HEK293 (cell line): ENCODE data around the gene BCCIP.

Experiments
- CTCF ChIA-PET: fragments of 350-600 bp; formaldehyde crosslinking; extraction: SDS; loops from one replicate; lab custom pipeline; 2021; ENCODE audit warnings: antibody characterized with exemption; lab: Yijun Ruan, JAX
- POLR2A ChIA-PET: fragments of 300-600 bp; formaldehyde crosslinking; extraction: SDS; loops from one replicate; lab custom pipeline; 2020; ENCODE audit warnings: antibody characterized with exemption, inconsistent platforms; lab: Yijun Ruan, JAX
- H3K27ac ChIP-seq: fragments of 200-500 bp; sonication (Bioruptor generic); 2 replicates; pipeline ENCODE4 v1.5.1; 2014; ENCODE audit warnings: low read depth, low read length, control low read depth, inconsistent platforms; ENCODE audit errors: extremely low read depth
- H3K36me3 ChIP-seq, 2 experiments: fragments of 200-500 bp in 1 of 2; sonication (Bioruptor generic) in 1 of 2; 1 replicate in 1 of 2; 2 replicates in 1 of 2; pipeline ENCODE4 v1.5.1; 2014 to 2017; ENCODE audit warnings: inconsistent platforms in 2 of 2, low read length in 2 of 2; ENCODE audit not compliant: control insufficient read depth in 2 of 2, insufficient read depth in 1 of 2
- H3K4me1 ChIP-seq: fragments of 200-500 bp; sonication (Bioruptor generic); 2 replicates; pipeline ENCODE4 v1.5.1; 2014; ENCODE audit warnings: mild to moderate bottlenecking, low read length, inconsistent platforms; ENCODE audit not compliant: control insufficient read depth, insufficient read depth
- H3K4me3 ChIP-seq: 2 replicates; pipeline ENCODE4 v1.5.1; 2011; ENCODE audit warnings: low read depth, mild to moderate bottlenecking, control low read depth, low read length, moderate library complexity
- H3K9me3 ChIP-seq: fragments of 200-500 bp; sonication (Bioruptor generic); 2 replicates; pipeline ENCODE4 v1.5.1; 2014; ENCODE audit warnings: low read depth, low read length, inconsistent platforms; ENCODE audit not compliant: control insufficient read depth, insufficient read depth
- AEBP2 ChIP-seq: fragments of 450-650 bp; formaldehyde crosslinking; IDR thresholded peaks from 2 replicates; pipeline ENCODE4 v1.5.1; 2016; ENCODE audit warnings: missing biosample characterization, missing genetic modification characterization, borderline replicate concordance
- BCL11B ChIP-seq: fragments of 450-650 bp; formaldehyde crosslinking; IDR thresholded peaks from 2 replicates; pipeline ENCODE4 v1.5.1; 2016; ENCODE audit warnings: low read depth, missing biosample characterization, missing genetic modification characterization
- HOXA7 ChIP-seq: sonication (generic); formaldehyde crosslinking; IDR thresholded peaks from 2 replicates; pipeline ENCODE4 v1.8.1; 2022; ENCODE audit warnings: missing genetic modification reagents, borderline replicate concordance
- MEIS1 ChIP-seq: sonication (generic); formaldehyde crosslinking; IDR thresholded peaks from 2 replicates; pipeline ENCODE4 v1.8.1; 2022; ENCODE audit warnings: missing genetic modification reagents, mild to moderate bottlenecking, borderline replicate concordance
- MZF1 ChIP-seq: fragments of 450-650 bp; formaldehyde crosslinking; IDR thresholded peaks from 2 replicates; pipeline ENCODE4 v1.5.1; 2017; ENCODE audit warnings: missing biosample characterization, missing genetic modification characterization, borderline replicate concordance
- SP7 ChIP-seq: fragments of 450-650 bp; formaldehyde crosslinking; IDR thresholded peaks from 2 replicates; pipeline ENCODE4 v1.5.1; 2016; ENCODE audit warnings: missing biosample characterization, missing genetic modification characterization
- TSHZ1 ChIP-seq: fragments of 450-650 bp; formaldehyde crosslinking; IDR thresholded peaks from 2 replicates; pipeline ENCODE4 v1.5.1; 2016; ENCODE audit warnings: missing biosample characterization, missing genetic modification characterization, borderline replicate concordance
- ZIC2 ChIP-seq: fragments of 450-650 bp; formaldehyde crosslinking; IDR thresholded peaks from 2 replicates; pipeline ENCODE4 v1.5.1; 2016; ENCODE audit warnings: missing biosample characterization, missing genetic modification characterization
- ZNF112 ChIP-seq: fragments of 450-650 bp; formaldehyde crosslinking; IDR thresholded peaks from 2 replicates; pipeline ENCODE4 v1.5.0; 2017; ENCODE audit warnings: missing biosample characterization, missing genetic modification characterization
- ZNF146 ChIP-seq: fragments of 450-650 bp; formaldehyde crosslinking; IDR thresholded peaks from 2 replicates; pipeline ENCODE4 v1.5.1; 2016; ENCODE audit warnings: missing biosample characterization, missing genetic modification characterization
- ZNF155 ChIP-seq: fragments of 450-650 bp; formaldehyde crosslinking; IDR thresholded peaks from 2 replicates; pipeline ENCODE4 v1.5.1; 2016; ENCODE audit warnings: missing biosample characterization, missing genetic modification characterization
- ZNF174 ChIP-seq: fragments of 450-650 bp; formaldehyde crosslinking; IDR thresholded peaks from 2 replicates; pipeline ENCODE4 v1.5.0; 2017; ENCODE audit warnings: missing biosample characterization, mild to moderate bottlenecking, missing genetic modification characterization
- ZNF223 ChIP-seq: fragments of 450-650 bp; formaldehyde crosslinking; IDR thresholded peaks from 2 replicates; pipeline ENCODE4 v1.5.1; 2016; ENCODE audit warnings: missing biosample characterization, missing genetic modification characterization
- ZNF266 ChIP-seq: fragments of 450-650 bp; formaldehyde crosslinking; IDR thresholded peaks from 2 replicates; pipeline ENCODE4 v1.5.1; 2016; ENCODE audit warnings: missing biosample characterization, missing genetic modification characterization, low read depth
- ZNF350 ChIP-seq: fragments of 450-650 bp; formaldehyde crosslinking; IDR thresholded peaks from 2 replicates; pipeline ENCODE4 v1.5.0; 2017; ENCODE audit warnings: missing biosample characterization, mild to moderate bottlenecking, missing genetic modification characterization
- ZNF473 ChIP-seq: fragments of 450-650 bp; formaldehyde crosslinking; IDR thresholded peaks from 2 replicates; pipeline ENCODE4 v1.5.1; 2017; ENCODE audit warnings: missing biosample characterization, missing genetic modification characterization
- ZNF529 ChIP-seq: fragments of 450-650 bp; formaldehyde crosslinking; IDR thresholded peaks from 2 replicates; pipeline ENCODE4 v1.5.1; 2017; ENCODE audit warnings: missing genetic modification characterization, missing biosample characterization; ENCODE audit not compliant: insufficient replicate concordance
- ZNF544 ChIP-seq: fragments of 450-650 bp; formaldehyde crosslinking; IDR thresholded peaks from 2 replicates; pipeline ENCODE4 v1.5.0; 2017; ENCODE audit warnings: missing biosample characterization, missing genetic modification characterization
- ZNF600 ChIP-seq: fragments of 450-650 bp; formaldehyde crosslinking; IDR thresholded peaks from 2 replicates; pipeline ENCODE4 v1.5.1; 2016; ENCODE audit warnings: missing biosample characterization, missing genetic modification characterization
- ZNF658 ChIP-seq: fragments of 450-650 bp; formaldehyde crosslinking; IDR thresholded peaks from 2 replicates; pipeline ENCODE4; 2016; ENCODE audit warnings: missing biosample characterization, missing genetic modification characterization
- ZNF677 ChIP-seq: fragments of 450-650 bp; IDR thresholded peaks from 2 replicates; pipeline ENCODE4 v1.5.0; 2018; ENCODE audit warnings: missing biosample characterization, mild to moderate bottlenecking, missing genetic modification characterization, moderate library complexity
- ZNF768 ChIP-seq: fragments of 450-650 bp; formaldehyde crosslinking; IDR thresholded peaks from 2 replicates; pipeline ENCODE4 v1.5.1; 2018; ENCODE audit warnings: missing biosample characterization, mild to moderate bottlenecking, missing genetic modification characterization

Gene BCCIP

GRCh38 chr10:125840955-125841354, 17.6 kb downstream of the BCCIP start (continued):
- TF ChIP-seq AEBP2 (tag by site-specific recombination) (no peak), MZF1 (no peak), HOXA7 (no peak), ZNF174 (no peak), ZNF529 (tag by site-specific recombination) (no peak), ZNF544 (tag by site-specific recombination) (no peak), ZNF600 (tag by site-specific recombination) (no peak)
- TF ChIP-seq, all 188 proteins: peak for 0

- no peak overlapping the region for H3K27ac ChIP-seq
- H3K36me3 ChIP-seq = peaks cover 24 to 83% of the 10 kb centered on the region in 2 experiments; a peak in 2 of 3 replicates
- no peak for TF ChIP-seq ZNF658 (tag by site-specific recombination)
- TF ChIP-seq TSHZ1 (tag by site-specific recombination) = no peak
- TF ChIP-seq MEIS1 (CRISPR knock-in tag) = no peak
- TF ChIP-seq SP7 (tag by site-specific recombination) = no peak
- no peak for TF ChIP-seq ZNF677 (tag by site-specific recombination)
- TF ChIP-seq ZNF146 (tag by site-specific recombination) = no peak
- TF ChIP-seq ZNF768 (tag by site-specific recombination) = no peak
- no peak for TF ChIP-seq ZNF112 (tag by site-specific recombination)
- TF ChIP-seq ZNF473 = no peak
- TF ChIP-seq ZNF350 = no peak
- TF ChIP-seq ZNF223 (tag by site-specific recombination) = no peak
- no peak for TF ChIP-seq ZNF155 (tag by site-specific recombination)
- H3K4me3 ChIP-seq = no peak overlapping the region
- no peaks in the 10 kb centered on the region for H3K4me1 ChIP-seq
- no peaks in the 10 kb centered on the region for H3K9me3 ChIP-seq
- POLR2A ChIA-PET = no interaction called here
- CTCF ChIA-PET = no interaction called here
Observed at GRCh38 chr10:125843603-125844329, 20.4 kb downstream of the BCCIP start.

- POLR2A ChIA-PET = interaction anchor here (0.8 kb wide), 1 partner anchor 11 kb away, joined by 3 read pairs; no protein-coding TSS in a partner anchor
- Histone ChIP-seq H3K4me3 (no peak overlapping the region), H3K4me1 (no peaks in the 10 kb centered on the region), H3K27ac (no peak overlapping the region), H3K9me3 (no peaks in the 10 kb centered on the region), H3K36me3 (peaks cover 24 to 83% of the 10 kb centered on the region in 2 experiments)
- no peak for TF ChIP-seq ZNF266 (tag by site-specific recombination)
- TF ChIP-seq ZNF223 (tag by site-specific recombination) = no peak
- no peak for TF ChIP-seq ZIC2 (tag by site-specific recombination)
- TF ChIP-seq BCL11B (tag by site-specific recombination) = no peak
- CTCF ChIA-PET = no interaction called here
Observed at GRCh38 chr10:125844751-125845221, 21.4 kb downstream of the BCCIP start.
